Fibroblast of mammary gland (primary cell): Measurements from ENCODE around the gene LRWD1.
A peak's percentile ranks its signal among the peaks of the same experiment; 100 is the strongest.
"Not testable (repeated sequence)": the region's sequence is repeated elsewhere in the genome, so short reads cannot be mapped to it uniquely, and the experiment has no call there.

Experiments
- DNase-seq: peaks from one replicate; pipeline ENCODE4 v3.0.0-alpha.2; 2010; ENCODE audit warnings: low read depth
- H3K4me3 ChIP-seq: 2 replicates; pipeline ENCODE4 v1.5.1; 2011; ENCODE audit warnings: low read depth, mild to moderate bottlenecking, low read length, moderate library complexity; ENCODE audit not compliant: control insufficient read depth

The LRWD1 gene

GRCh38 chr7:102510575-102510974 lies 45.8 kb downstream of the LRWD1 start:
- not testable (repeated sequence) for DNase-seq, H3K4me3 ChIP-seq

GRCh38 chr7:102511860-102512522 lies 47.2 kb downstream of the LRWD1 start:
- DNase-seq, H3K4me3 ChIP-seq: not testable (repeated sequence)

- peak; percentile 55 for DNase-seq
- not testable (repeated sequence) for H3K4me3 ChIP-seq
Observed at GRCh38 chr7:102512642-102513221, 47.9 kb downstream of the LRWD1 start.

DNA sequence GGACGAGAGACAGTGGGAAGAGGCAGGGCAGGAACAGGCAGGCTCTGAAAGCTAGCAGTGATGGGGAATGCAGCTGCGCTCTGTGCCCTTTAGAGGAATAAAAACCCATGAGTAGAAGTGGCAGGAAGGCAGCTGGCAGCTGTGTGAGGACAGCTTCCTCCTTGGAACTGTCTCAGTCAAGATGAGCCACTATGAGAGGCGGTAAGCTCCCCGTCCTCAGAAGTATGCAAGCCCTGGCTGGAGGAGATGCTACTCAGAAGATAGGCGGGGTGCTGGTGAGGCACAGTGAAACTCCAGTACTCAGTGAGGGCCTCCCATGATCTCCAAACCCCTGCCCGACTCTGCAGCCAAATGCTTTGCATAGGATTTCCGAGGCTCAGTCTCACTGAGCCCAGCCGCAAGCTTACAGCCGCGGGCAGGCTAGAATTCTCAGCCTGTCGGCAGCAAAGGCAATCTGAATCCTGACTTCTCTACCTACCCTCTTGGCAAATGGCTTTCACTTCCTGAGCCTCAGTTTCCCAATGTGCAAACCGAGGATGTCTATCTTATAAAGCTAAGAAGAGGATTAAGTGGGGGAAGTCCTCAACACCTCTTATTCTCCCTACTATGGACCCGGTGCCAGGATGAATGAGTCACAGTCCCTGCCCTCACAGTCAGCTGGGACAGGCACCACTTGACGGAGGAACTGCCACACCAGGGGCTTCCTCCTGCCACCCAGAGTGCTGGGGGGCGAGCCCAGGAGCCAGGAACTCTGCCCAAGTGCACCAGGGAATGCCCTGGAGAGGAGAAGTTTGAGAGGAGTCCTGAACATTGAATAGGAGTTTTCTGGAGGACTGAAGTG lies 50.3 kb downstream of the LRWD1 start:
- not testable (repeated sequence) for DNase-seq, H3K4me3 ChIP-seq

DNA sequence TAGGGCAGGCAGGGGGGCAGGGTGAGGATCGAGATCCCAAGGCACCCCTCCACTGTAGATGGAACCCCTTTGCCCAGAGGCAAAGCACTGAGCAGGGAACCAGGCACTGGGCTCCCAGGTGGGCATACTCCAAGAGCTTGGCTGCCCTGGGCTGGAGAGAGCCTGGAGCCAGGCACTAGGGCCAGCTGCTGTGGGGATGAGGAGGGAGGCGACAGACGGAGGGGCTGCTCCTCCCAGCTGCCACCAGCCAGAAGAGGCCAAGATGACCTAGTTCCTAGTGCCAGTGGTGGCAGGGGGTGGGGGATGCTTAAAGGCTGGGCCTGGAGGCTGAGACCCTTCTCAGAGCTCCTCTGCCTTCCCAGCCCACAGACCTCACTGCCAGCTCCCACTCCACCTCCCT lies 51.1 kb downstream of the LRWD1 start:
- H3K4me3 ChIP-seq, DNase-seq: not testable (repeated sequence)

- DNase-seq = not testable (repeated sequence)
Observed at GRCh38 chr7:102516951-102517350, 52.2 kb downstream of the LRWD1 start.

DNA sequence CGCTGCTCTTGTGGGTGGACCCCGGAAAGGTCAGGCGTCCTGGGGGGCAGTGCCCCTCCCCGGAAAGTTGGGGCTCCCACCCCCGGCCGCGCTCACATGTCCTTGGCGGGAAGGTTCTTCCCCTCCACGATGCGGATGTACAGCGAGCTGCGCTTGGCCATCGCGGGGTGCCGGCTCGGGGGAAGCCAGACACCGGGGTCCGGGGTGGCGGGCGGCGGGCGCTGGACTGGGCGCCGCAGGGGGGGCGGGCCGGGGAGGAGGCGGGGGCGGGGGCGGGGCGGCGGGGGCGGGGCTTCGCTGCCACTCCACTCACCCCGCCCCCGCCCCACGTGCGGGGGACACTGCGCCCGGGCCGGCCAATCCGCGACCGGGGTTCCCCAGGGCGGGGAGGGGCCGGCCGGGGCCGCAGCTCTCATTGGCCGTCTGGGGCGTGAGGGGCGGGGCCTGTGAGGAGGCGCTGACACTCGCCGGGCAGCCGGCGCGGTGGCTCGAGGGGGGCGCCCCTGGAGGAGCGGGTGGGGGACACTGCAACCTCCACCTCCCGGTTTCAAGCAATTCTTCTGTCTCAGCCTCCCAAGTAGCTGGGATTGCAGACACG lies 52.9 kb downstream of the LRWD1 start, which contains the start of gene RASA4B:
TSS of gene RASA4B (minus strand) at position 228 of the 598 bp plus-strand sequence. CDS start at position 161, 67 bp downstream.
- not testable (repeated sequence) for DNase-seq, H3K4me3 ChIP-seq

More at GRCh38 chr7:102516951-102517350, 52.2 kb downstream of the LRWD1 start:
- H3K4me3 ChIP-seq = not testable (repeated sequence)

GRCh38 chr7:102520797-102521196 lies 56.0 kb downstream of the LRWD1 start:
- H3K4me3 ChIP-seq, DNase-seq: not testable (repeated sequence)
